Epithelial cell of esophagus (primary cell): ENCODE measurements around the gene SEPTIN8.

ENCODE experiments used
- DNase-seq: peaks from one replicate; pipeline ENCODE4 v3.0.0; 2010; ENCODE audit warnings: low read depth
- H3K4me3 ChIP-seq: 2 replicates; pipeline ENCODE4 v1.5.1; 2011; ENCODE audit warnings: mild to moderate bottlenecking, low read length, control low read depth
- CTCF ChIP-seq: IDR thresholded peaks from 2 replicates; pipeline ENCODE4 v1.5.1; 2011; ENCODE audit warnings: low read depth, mild to moderate bottlenecking, low read length, control low read depth, inconsistent platforms; ENCODE audit not compliant: insufficient read depth; ENCODE audit errors: missing control alignments

Gene SEPTIN8

DNA sequence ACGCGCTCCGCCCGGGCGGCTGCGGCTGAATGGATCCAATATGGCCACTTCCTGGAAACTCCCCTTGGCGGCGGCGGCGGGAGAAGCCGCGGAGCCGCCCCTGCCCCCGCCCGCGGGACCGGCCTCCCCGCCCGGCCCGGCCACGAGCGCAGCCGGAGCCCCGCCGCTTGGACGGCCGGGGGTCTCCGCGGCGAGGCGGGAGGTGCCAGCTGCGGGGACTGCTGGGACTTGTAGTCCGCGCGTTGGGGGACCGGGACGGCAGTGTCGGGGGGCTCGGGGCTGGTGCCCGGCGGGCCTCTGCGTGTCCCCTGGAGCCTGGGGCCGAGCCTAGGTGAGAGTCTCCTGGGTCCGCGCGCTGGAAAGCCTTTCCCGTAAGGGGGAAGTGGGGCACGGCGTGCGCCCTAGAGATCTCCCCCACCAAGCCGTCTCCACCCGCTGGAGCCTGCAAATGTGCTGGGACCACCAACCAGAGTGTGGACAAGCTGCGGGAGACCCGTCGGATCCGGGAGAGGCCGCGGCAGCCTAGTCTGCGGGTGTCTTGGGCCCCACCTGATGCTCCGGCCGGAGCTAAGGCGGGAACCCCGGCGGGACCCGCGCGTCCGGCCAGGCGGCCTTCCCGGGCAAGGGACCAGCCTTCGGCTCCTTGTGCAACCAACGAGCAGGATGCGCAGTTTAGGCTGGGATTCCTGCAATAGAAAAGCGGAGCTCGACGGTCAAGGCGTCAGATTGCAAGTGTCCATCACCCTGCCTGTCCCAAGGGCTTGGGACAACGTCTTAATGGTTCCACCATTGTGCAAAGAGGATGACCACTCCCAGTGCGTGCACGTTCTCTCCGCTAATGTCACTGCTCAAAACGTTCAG, at the start of gene SEPTIN8:
SEPTIN8 (minus strand) TSS at position 31 of the 861 bp plus-strand sequence. CDS start 102 bp downstream, outside the sequence.
- DNase-seq = peak; percentile 48
- no peak for TF ChIP-seq CTCF
- peak within 1 kb of the TSS; percentile 72 for H3K4me3 ChIP-seq

DNA sequence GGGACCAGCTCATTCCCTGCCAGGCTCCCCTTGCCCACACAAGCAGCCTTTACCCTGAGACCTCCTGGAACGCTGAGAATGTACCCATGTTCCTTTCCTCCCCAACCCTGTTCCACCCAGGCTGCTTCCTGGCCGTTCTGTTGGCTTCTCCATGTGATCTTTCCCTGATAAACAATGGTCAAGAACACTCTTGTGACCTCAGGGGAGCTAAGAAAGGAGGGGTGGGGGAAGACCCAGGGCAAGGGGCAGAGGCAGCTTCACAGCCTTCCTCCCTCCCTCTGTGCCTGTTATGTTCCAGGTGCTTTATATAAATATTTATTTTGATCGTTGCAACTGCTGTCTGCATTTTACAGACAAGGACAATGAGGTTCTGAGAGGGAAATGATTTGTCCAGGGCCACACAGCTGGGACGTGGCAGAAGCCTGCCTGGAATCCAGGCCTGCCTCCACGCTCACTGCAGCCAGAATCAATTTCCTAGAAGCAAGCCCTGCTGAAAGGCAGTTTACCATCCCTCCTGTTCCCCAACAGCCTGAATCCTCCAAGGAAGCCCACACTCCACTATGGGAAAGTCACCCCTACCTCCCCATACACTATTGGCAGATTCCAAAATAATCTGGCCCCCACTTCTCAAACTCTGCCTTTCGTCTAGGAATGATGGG, 49.5 kb upstream of the SEPTIN8 start:
- no peak for DNase-seq
- no peak for TF ChIP-seq CTCF
- H3K4me3 ChIP-seq = no peak overlapping the region

- no peak overlapping the region for H3K4me3 ChIP-seq
- TF ChIP-seq CTCF = no peak
- DNase-seq = no peak
These were observed 48.9 kb upstream of the SEPTIN8 start for GRCh38 chr5:132825834-132826391.

DNA sequence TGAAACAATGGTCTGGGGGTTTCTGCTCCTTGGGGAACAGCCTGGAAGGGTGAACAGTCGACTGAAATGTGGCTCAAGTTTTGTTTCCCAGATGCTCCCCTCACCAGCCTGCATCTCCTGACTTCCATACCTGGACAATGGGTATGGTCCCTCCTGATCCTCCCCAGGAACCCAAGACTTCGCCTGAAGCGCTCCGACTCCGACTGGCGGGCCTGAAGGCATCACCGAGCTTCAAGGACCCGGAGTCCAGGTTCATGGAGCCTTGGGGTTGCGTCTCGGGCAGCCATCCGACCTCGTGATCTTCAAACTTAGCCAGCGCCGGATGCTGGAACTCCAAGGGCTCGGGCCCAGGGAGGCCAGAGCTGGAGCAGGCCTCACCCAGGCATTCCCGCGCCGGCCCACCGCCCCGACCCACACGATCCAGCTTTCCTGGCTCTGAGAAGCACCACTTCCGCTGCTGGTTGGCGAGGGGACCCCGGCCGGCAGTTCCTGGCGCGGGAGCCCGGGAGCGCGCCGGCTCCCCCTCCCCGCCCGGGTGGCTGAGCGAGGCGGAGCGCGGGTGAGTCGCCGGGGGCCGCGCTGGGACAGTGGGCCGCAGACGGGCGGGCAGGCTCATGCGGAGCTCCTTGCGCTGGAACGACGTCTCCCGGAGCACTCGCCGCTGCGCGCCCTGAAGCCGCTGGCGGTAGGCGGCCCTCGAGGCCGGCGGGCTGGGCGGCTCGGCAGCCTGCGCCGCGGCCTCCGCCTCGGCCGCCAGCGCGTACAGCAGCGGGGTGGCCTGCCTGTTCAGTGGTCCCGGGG, 48.2 kb upstream of the SEPTIN8 start:
- no peak for DNase-seq
- H3K4me3 ChIP-seq = no peak overlapping the region
- TF ChIP-seq CTCF = no peak

GRCh38 chr5:132824426-132824825, 47.4 kb upstream of the SEPTIN8 start:
- no peak overlapping the region for H3K4me3 ChIP-seq
- no peak for DNase-seq
- no peak for TF ChIP-seq CTCF

DNA sequence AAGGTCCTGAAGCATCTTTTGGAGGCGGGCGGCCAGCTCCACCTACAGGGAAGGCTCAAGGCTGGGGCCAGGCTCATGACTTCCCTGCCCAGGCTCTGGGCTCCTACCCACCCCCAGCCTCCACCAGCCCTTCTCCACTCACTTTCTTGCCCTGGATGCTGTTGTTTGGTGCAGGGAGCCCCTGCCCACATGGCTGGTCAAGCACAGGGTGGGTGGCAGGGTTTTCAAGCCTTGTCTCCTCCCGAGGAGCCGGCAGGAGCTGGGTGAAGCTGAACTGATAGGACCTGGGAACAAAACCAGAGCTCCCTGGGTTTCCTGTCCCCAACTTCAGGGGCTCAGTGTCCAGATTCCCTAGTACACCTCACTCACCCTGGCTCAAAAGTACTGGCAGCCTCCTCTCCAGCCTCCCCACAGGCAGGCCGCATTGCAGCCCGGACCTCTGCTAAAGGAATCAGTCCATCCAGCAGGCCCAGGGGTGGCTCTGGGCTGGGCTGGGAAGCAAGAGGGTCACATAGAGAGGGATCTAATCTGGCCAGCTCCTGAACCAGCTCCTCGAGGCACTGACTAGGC, 46.5 kb upstream of the SEPTIN8 start:
- no peak overlapping the region for H3K4me3 ChIP-seq
- peak; percentile 33 for DNase-seq
- no peak for TF ChIP-seq CTCF
